Measurements from ENCODE around the gene OLR1.

The OLR1 gene

GRCh38 chr12:10159280-10159679, 12.7 kb downstream of the OLR1 start:
- in situ Hi-C loops (cut with MboI; ENCODE audit: low pct_unique_long_range_greater_than_20kb, low sequenced_read_pairs) = no loop called here
- DNase-seq = no peak

- in situ Hi-C loops (cut with MboI; ENCODE audit: low pct_unique_long_range_greater_than_20kb, low sequenced_read_pairs) = no loop called here
- DNase-seq = no peak
These were observed 13.5 kb downstream of the OLR1 start for GRCh38 chr12:10158406-10158805.

DNA sequence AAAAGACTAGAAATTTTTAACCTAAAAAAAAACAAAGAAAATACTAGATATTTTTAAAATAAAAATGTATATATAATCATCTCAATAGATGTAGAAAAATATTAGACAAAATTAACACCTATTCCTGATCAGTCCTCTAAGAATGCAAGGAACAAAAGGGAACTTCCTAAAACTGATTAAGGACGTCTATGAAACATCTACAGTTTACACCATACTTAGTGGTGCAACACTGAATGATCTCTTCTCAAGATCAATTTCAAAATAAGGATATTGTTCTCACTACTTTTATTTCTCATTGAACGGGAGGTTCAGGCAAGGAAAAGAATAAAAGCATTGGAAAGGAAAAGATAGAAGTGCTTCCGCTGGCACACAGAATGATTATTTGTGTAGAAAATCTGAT, 16.0 kb downstream of the OLR1 start:
- DNase-seq = no peak
- in situ Hi-C loops (cut with MboI; ENCODE audit: low pct_unique_long_range_greater_than_20kb, low sequenced_read_pairs) = no loop called here

- in situ Hi-C loops (cut with MboI; ENCODE audit: low pct_unique_long_range_greater_than_20kb, low sequenced_read_pairs) = no loop called here
- no peak for DNase-seq
These were observed 17.8 kb downstream of the OLR1 start for GRCh38 chr12:10154145-10154496.

DNA sequence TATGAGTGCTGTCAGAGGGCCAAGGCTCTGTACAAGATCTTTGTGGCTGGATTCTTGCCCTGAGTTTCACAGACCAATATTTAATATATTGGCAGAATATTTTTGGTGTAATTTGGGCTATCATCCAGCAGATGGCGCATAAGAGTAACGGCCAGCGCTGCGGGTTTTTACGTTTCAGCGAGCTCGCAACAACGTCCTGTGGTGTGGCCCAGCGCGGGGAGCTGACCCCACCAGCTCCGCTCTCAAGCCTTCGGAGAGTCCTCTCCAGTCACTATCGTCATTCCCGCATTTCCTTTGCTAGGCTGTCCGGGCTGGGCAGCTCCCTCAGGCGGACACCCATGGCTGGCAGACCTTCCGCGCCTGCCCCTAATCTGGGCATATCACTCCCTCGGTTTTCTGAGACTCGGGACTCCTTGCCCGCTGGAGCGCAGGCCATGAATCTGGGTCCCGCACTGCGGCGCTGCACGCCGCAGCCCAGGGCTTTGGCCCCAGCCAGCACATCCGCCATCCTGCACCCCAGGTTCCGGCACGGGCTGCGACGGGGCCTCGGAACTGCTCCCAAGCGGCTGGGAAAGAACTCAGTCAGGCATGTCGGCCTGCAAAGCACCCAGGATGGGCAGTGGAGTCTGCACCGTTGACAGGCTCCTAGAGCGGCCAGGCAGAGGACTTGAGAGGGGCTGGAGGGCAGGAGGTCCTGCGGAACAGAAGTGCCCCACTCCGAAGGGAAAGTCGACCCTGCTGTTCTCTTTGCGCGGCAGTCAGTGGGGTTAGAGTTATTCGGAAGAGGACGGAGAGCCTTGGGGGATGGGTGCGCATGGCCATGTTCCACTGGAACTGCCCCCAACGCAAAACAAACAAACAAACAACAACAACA, 18.4 kb downstream of the OLR1 start:
- DNase-seq = peak; percentile 68
- in situ Hi-C loops (cut with MboI; ENCODE audit: low pct_unique_long_range_greater_than_20kb, low sequenced_read_pairs) = no loop called here

- in situ Hi-C loops (cut with MboI; ENCODE audit: low pct_unique_long_range_greater_than_20kb, low sequenced_read_pairs) = no loop called here
- no peak for DNase-seq
These were observed 20.3 kb downstream of the OLR1 start for GRCh38 chr12:10151621-10152020.

- in situ Hi-C loops (cut with MboI; ENCODE audit: low pct_unique_long_range_greater_than_20kb, low sequenced_read_pairs) = loop anchor here (25.0 kb wide), 3 partner anchors 111 to 336 kb away; partner anchors contain the start of genes CLEC2A and CLEC9A
- DNase-seq = no peak
These were observed 24.1 kb downstream of the OLR1 start for GRCh38 chr12:10147714-10148403.

- in situ Hi-C loops (cut with MboI; ENCODE audit: low pct_unique_long_range_greater_than_20kb, low sequenced_read_pairs) = loop anchor here (25.0 kb wide), 3 partner anchors 106 to 331 kb away; partner anchors contain the start of genes CLEC2A and CLEC9A
- DNase-seq = no peak
These were observed 28.8 kb downstream of the OLR1 start for GRCh38 chr12:10142976-10143589.

DNA sequence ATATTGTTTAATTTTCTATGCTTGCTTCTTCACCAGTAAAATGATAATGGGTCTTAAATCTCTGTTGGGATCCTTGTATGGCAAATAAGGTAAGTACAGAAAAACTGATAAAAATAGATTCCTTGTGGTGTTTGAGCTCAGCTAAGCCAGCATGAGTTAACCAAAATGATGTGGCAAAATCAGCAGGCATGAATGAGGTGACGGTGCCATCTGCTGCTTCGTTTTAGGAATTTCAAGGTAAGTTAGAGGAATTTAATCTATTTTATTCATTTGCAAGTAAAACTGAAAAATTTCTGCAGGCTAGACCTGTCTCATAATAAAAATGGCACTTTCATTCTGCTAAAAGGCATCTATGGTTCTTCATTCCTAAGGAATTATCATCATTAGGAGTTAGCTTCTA, 31.9 kb downstream of the OLR1 start:
- peak; percentile 79 for DNase-seq

GRCh38 chr12:10136637-10137205, 35.2 kb downstream of the OLR1 start:
- in situ Hi-C loops (cut with MboI; ENCODE audit: low pct_unique_long_range_greater_than_20kb, low sequenced_read_pairs) = loop anchor here (25.0 kb wide), 3 partner anchors 99 to 324 kb away; partner anchors contain the start of genes CLEC2A and CLEC9A

More for the DNA sequence above, 31.9 kb downstream of the OLR1 start:
- in situ Hi-C loops (cut with MboI; ENCODE audit: low pct_unique_long_range_greater_than_20kb, low sequenced_read_pairs) = loop anchor here (25.0 kb wide), 3 partner anchors 103 to 328 kb away; partner anchors contain the start of genes CLEC2A and CLEC9A

GRCh38 chr12:10135126-10135525, 36.8 kb downstream of the OLR1 start:
- in situ Hi-C loops (cut with MboI; ENCODE audit: low pct_unique_long_range_greater_than_20kb, low sequenced_read_pairs) = loop anchor here (25.0 kb wide), 3 partner anchors 98 to 323 kb away; partner anchors contain the start of genes CLEC2A and CLEC9A
- no peak for DNase-seq

More at GRCh38 chr12:10136637-10137205, 35.2 kb downstream of the OLR1 start:
- DNase-seq = peak; percentile 21

GRCh38 chr12:10132850-10133370, 39.0 kb downstream of the OLR1 start:
- DNase-seq = no peak
- in situ Hi-C loops (cut with MboI; ENCODE audit: low pct_unique_long_range_greater_than_20kb, low sequenced_read_pairs) = loop anchor here (25.0 kb wide), 3 partner anchors 96 to 321 kb away; partner anchors contain the start of genes CLEC2A and CLEC9A

GRCh38 chr12:10131111-10131690, 40.7 kb downstream of the OLR1 start:
- peak; percentile 51 for DNase-seq
- in situ Hi-C loops (cut with MboI; ENCODE audit: low pct_unique_long_range_greater_than_20kb, low sequenced_read_pairs) = loop anchor here (25.0 kb wide), 3 partner anchors 94 to 319 kb away; partner anchors contain the start of genes CLEC2A and CLEC9A

DNA sequence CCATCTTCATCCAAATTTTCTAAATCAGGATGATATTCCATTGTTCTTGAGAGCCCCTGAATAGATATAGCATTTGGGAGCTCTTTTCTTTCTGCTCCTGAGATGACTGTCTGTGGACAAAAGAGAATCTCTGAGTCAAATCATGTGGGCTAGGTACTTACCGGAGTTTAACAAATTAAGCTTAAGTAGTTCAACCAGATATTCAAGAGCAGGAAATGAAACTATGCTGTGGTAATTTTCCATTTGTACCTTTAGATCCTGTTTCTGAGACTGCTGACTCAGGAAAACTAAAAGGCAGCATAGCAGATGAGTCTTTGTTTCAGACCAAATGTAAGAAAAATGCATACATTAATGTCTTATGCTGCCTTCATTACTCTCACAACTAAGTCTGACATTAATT, 41.9 kb downstream of the OLR1 start, which contains the start of gene CLEC7A:
Gene CLEC7A (minus strand): TSS at position 158 of the 400 bp plus-strand sequence. CDS start 117 bp downstream, at position 41.
- peak; percentile 26 for DNase-seq
- in situ Hi-C loops (cut with MboI; ENCODE audit: low pct_unique_long_range_greater_than_20kb, low sequenced_read_pairs) = loop anchor here (25.0 kb wide), 3 partner anchors 93 to 318 kb away; partner anchors contain the start of genes CLEC2A and CLEC9A

- in situ Hi-C loops (cut with MboI; ENCODE audit: low pct_unique_long_range_greater_than_20kb, low sequenced_read_pairs) = loop anchor here (25.0 kb wide), 3 partner anchors 91 to 316 kb away; partner anchors contain the start of genes CLEC2A and CLEC9A
- peak; percentile 85 for DNase-seq
These were observed 43.2 kb downstream of the OLR1 start for GRCh38 chr12:10128687-10129086.

- in situ Hi-C loops (cut with MboI; ENCODE audit: low pct_unique_long_range_greater_than_20kb, low sequenced_read_pairs) = loop anchor here (25.0 kb wide), 3 partner anchors 89 to 314 kb away; partner anchors contain the start of genes CLEC2A and CLEC9A
- DNase-seq = no peak
These were observed 45.5 kb downstream of the OLR1 start for GRCh38 chr12:10126413-10126812.

- no peak for DNase-seq
- in situ Hi-C loops (cut with MboI; ENCODE audit: low pct_unique_long_range_greater_than_20kb, low sequenced_read_pairs) = no loop called here
These were observed 49.2 kb downstream of the OLR1 start for GRCh38 chr12:10122689-10123088.

GRCh38 chr12:10121278-10121677, 50.7 kb downstream of the OLR1 start:
- DNase-seq = peak; percentile 40
- in situ Hi-C loops (cut with MboI; ENCODE audit: low pct_unique_long_range_greater_than_20kb, low sequenced_read_pairs) = no loop called here

Data from KBM-7 (cell line).